H1 (cell line): ENCODE measurements around the gene KANSL1. TPM values are rescaled to one million over a fixed set of nuclear protein-coding genes. Genes with fewer than 3 reads are reported as not detected.

Source experiments
- CTCF ChIA-PET: fragments of 300-600 bp; sonication (Branson Sonifier 250); formaldehyde crosslinking; loops from one replicate; lab custom pipeline; 2021; ENCODE audit not compliant: partially characterized antibody; lab: Charles Lee
- POLR2A ChIA-PET: fragments of 300-600 bp; sonication (Branson Sonifier 250); formaldehyde crosslinking; loops from one replicate; lab custom pipeline; 2021; ENCODE audit warnings: inconsistent platforms; ENCODE audit not compliant: partially characterized antibody; lab: Charles Lee
- DNase-seq, 2 experiments: peaks; one replicate each; pipeline versions ENCODE4 v3.0.0 to v3.0.0-alpha.2; 2010 to 2022; ENCODE audit warnings: low spot score in 2 of 2, low read depth in 1 of 2, mixed read lengths in 1 of 2
- FAIRE-seq: peaks from 2 replicates; lab custom pipeline; 2011; peaks lifted over from hg19 to GRCh38; lab: Jason Lieb, UNC
- H2AFZ ChIP-seq: 2 replicates; pipeline ENCODE4 v1.8.1; 2012; ENCODE audit warnings: low read length, inconsistent platforms
- H2AK5ac ChIP-seq: 2 replicates; pipeline ENCODE4 v1.6.1; 2013; ENCODE audit warnings: low read depth, low read length
- H2BK120ac ChIP-seq: replicated peaks from 2 replicates; pipeline ENCODE3; 2013; ENCODE audit warnings: low read depth, low read length, inconsistent platforms
- H2BK12ac ChIP-seq: 2 replicates; pipeline ENCODE4 v1.6.1; 2013; ENCODE audit warnings: low read depth, low read length
- H2BK15ac ChIP-seq: 2 replicates; pipeline ENCODE4 v1.6.1; 2013; ENCODE audit warnings: low read length
- H2BK20ac ChIP-seq: 2 replicates; pipeline ENCODE4 v1.6.1; 2013; ENCODE audit warnings: low read length
- H2BK5ac ChIP-seq: 2 replicates; pipeline ENCODE4 v1.6.1; 2013; ENCODE audit warnings: low read depth, low read length
- H3K14ac ChIP-seq: 2 replicates; pipeline ENCODE4 v1.6.1; 2013; ENCODE audit warnings: inconsistent platforms; ENCODE audit not compliant: insufficient read length
- H3K18ac ChIP-seq: 2 replicates; pipeline ENCODE4 v1.6.1; 2013; ENCODE audit warnings: low read length; ENCODE audit errors: extremely low read depth
- H3K23ac ChIP-seq: 2 replicates; pipeline ENCODE4 v1.6.1; 2013; ENCODE audit warnings: inconsistent platforms; ENCODE audit not compliant: insufficient read length
- H3K23me2 ChIP-seq: 2 replicates; pipeline ENCODE4 v1.6.1; 2013; ENCODE audit warnings: low read depth, low read length
- H3K27ac ChIP-seq: 2 replicates; pipeline ENCODE4 v1.6.1; 2011; ENCODE audit warnings: low read depth, low read length, inconsistent platforms
- H3K27me3 ChIP-seq, 4 experiments: replicated peaks in 1 of 4; 1 replicate in 1 of 4; 2 replicates in 3 of 4; pipeline versions ENCODE4 v1.6.1 to v1.8.1; 2011 to 2013; ENCODE audit warnings: low read length in 3 of 4, mild to moderate bottlenecking in 3 of 4, inconsistent platforms in 2 of 4, mixed read lengths in 2 of 4, moderate library complexity in 1 of 4; ENCODE audit not compliant: control insufficient read depth in 3 of 4, insufficient read depth in 3 of 4; ENCODE audit errors: extremely low read depth in 1 of 4
- H3K36me3 ChIP-seq, 4 experiments: 2 replicates each; pipeline versions ENCODE4 v1.6.1 to v1.8.1; 2011 to 2013; ENCODE audit warnings: mild to moderate bottlenecking in 4 of 4, low read length in 3 of 4, moderate library complexity in 2 of 4, control low read depth in 1 of 4, inconsistent platforms in 1 of 4; ENCODE audit not compliant: insufficient read depth in 4 of 4, control insufficient read depth in 2 of 4
- H3K4ac ChIP-seq: replicated peaks from 2 replicates; pipeline ENCODE3; 2013; ENCODE audit warnings: low read length, low read depth, mixed read lengths, inconsistent platforms; ENCODE audit not compliant: insufficient read length
- H3K4me1 ChIP-seq, 4 experiments: replicated peaks in 1 of 4; 1 replicate in 1 of 4; 2 replicates in 3 of 4; pipeline versions ENCODE4 v1.6.1 to v1.8.1; 2011 to 2013; ENCODE audit warnings: low read length in 3 of 4, inconsistent platforms in 2 of 4, mixed read lengths in 1 of 4; ENCODE audit not compliant: insufficient read depth in 4 of 4, control insufficient read depth in 3 of 4
- H3K4me2 ChIP-seq, 2 experiments: 2 replicates each; pipeline versions ENCODE4 v1.6.1 to v1.8.1; 2011 to 2013; ENCODE audit warnings: low read depth in 2 of 2, low read length in 2 of 2, control low read depth in 1 of 2, inconsistent platforms in 1 of 2, mild to moderate bottlenecking in 1 of 2; ENCODE audit not compliant: insufficient read depth in 1 of 2
- H3K4me3 ChIP-seq, 4 experiments: fragments of 200-600, 300-600 bp in 1 of 4; sonication (generic), shearing (Covaris generic), sonication (Bioruptor Twin) in 1 of 4; 2 replicates each; pipeline versions ENCODE4 v1.5.1 to v1.8.1; 2011 to 2016; ENCODE audit warnings: low read length in 4 of 4, low read depth in 3 of 4, control low read depth in 2 of 4, inconsistent platforms in 2 of 4, mild to moderate bottlenecking in 2 of 4, mixed read lengths in 1 of 4, moderate library complexity in 1 of 4; ENCODE audit not compliant: insufficient read depth in 2 of 4; ENCODE audit errors: extremely low read depth in 1 of 4
- H3K56ac ChIP-seq: replicated peaks from 2 replicates; pipeline ENCODE3; 2013; ENCODE audit warnings: low read depth, mild to moderate bottlenecking, mixed read lengths, low read length, inconsistent platforms; ENCODE audit not compliant: insufficient read length
- H3K79me1 ChIP-seq: 2 replicates; pipeline ENCODE4 v1.6.1; 2013; ENCODE audit warnings: low read depth, low read length, control low read depth
- H3K79me2 ChIP-seq, 2 experiments: 2 replicates each; pipeline versions ENCODE4 v1.6.1 to v1.8.1; 2012 to 2013; ENCODE audit warnings: low read length in 2 of 2, mild to moderate bottlenecking in 2 of 2, inconsistent platforms in 1 of 2; ENCODE audit not compliant: insufficient read depth in 2 of 2, control insufficient read depth in 1 of 2
- H3K9ac ChIP-seq, 4 experiments: replicated peaks in 1 of 4; 1 replicate in 1 of 4; 2 replicates in 3 of 4; pipeline versions ENCODE4 v1.6.1 to v1.8.1; 2011 to 2013; ENCODE audit warnings: low read depth in 3 of 4, low read length in 3 of 4, control low read depth in 2 of 4, mild to moderate bottlenecking in 2 of 4, moderate library complexity in 2 of 4, inconsistent platforms in 1 of 4; ENCODE audit errors: extremely low read depth in 1 of 4
- H3K9me3 ChIP-seq, 2 experiments: 2 replicates each; pipeline versions ENCODE4 v1.6.1 to v1.8.1; 2012 to 2013; ENCODE audit warnings: mild to moderate bottlenecking in 2 of 2, moderate library complexity in 2 of 2, control low read depth in 1 of 2, inconsistent platforms in 1 of 2, low read depth in 1 of 2, low read length in 1 of 2, mixed read lengths in 1 of 2; ENCODE audit not compliant: insufficient read depth in 2 of 2
- H4K20me1 ChIP-seq, 2 experiments: replicated peaks in 1 of 2; 2 replicates each; pipeline versions ENCODE3 to v1.8.1; 2011 to 2013; ENCODE audit warnings: inconsistent platforms in 2 of 2, low read length in 2 of 2, mild to moderate bottlenecking in 1 of 2; ENCODE audit not compliant: insufficient read depth in 2 of 2, control insufficient read depth in 1 of 2
- H4K5ac ChIP-seq: 2 replicates; pipeline ENCODE4 v1.6.1; 2013; ENCODE audit warnings: low read length, low read depth, mixed read lengths, inconsistent platforms; ENCODE audit not compliant: insufficient read length
- H4K8ac ChIP-seq: 2 replicates; pipeline ENCODE4 v1.8.0; 2013; ENCODE audit warnings: mild to moderate bottlenecking, moderate library complexity, low read length, inconsistent platforms; ENCODE audit not compliant: insufficient read depth; ENCODE audit errors: extremely low read depth
- H4K91ac ChIP-seq: replicated peaks from 2 replicates; pipeline ENCODE3; 2013; ENCODE audit warnings: low read length, mixed read lengths, inconsistent platforms; ENCODE audit not compliant: insufficient read length
- BACH1 ChIP-seq: IDR thresholded peaks from 2 replicates; pipeline ENCODE4 v1.6.1; 2012; ENCODE audit warnings: low read length, improper control_type of control experiment
- BRCA1 ChIP-seq: IDR thresholded peaks from 2 replicates; pipeline ENCODE4 v1.6.1; 2012; ENCODE audit warnings: low read depth, low read length, improper control_type of control experiment
- CBX8 ChIP-seq: fragments of 300-800, 300-1000 bp; sonication (generic); IDR thresholded peaks from 2 replicates; pipeline ENCODE4 v1.7.1; 2016; ENCODE audit warnings: low read depth, low read length, borderline replicate concordance
- EP300 ChIP-seq, 2 experiments: IDR thresholded peaks; 1 replicate in 1 of 2; 2 replicates in 1 of 2; pipeline ENCODE4 v1.6.1; 2011 to 2012; ENCODE audit warnings: low read depth in 2 of 2, low read length in 2 of 2, mild to moderate bottlenecking in 2 of 2, borderline replicate concordance in 1 of 2, inconsistent platforms in 1 of 2, moderate library complexity in 1 of 2
- FOSL1 ChIP-seq: IDR thresholded peaks from 2 replicates; pipeline ENCODE4 v1.6.1; 2011; ENCODE audit warnings: mild to moderate bottlenecking, low read depth, low read length, moderate library complexity; ENCODE audit not compliant: insufficient read depth
- KDM5A ChIP-seq: fragments of 200-600 bp; IDR thresholded peaks from 2 replicates; pipeline ENCODE4 v1.7.1; 2012; ENCODE audit warnings: mild to moderate bottlenecking, low read length, inconsistent platforms, mixed read lengths
- RXRA ChIP-seq: IDR thresholded peaks from 2 replicates; pipeline ENCODE4 v1.6.1; 2011; ENCODE audit warnings: low read depth, mild to moderate bottlenecking, low read length, moderate library complexity; ENCODE audit not compliant: insufficient read depth
- TAF7 ChIP-seq: optimal IDR thresholded peaks from 2 replicates; pipeline ENCODE3; 2011; ENCODE audit warnings: low read depth, mild to moderate bottlenecking, inconsistent platforms, low read length, moderate library complexity, borderline replicate concordance
- WGBS, 2 experiments: shearing (Covaris generic) in 1 of 2; methylation state at CpG; one replicate each; pipeline versions ENCODE4 v1.1.6 to v1.1.7; 2013 to 2015; ENCODE audit warnings: low lambda C conversion rate in 2 of 2, mixed read lengths in 2 of 2, inconsistent platforms in 1 of 2, low coverage in 1 of 2, missing lambda C conversion rate in 1 of 2; ENCODE audit not compliant: insufficient replicate concordance in 2 of 2, insufficient coverage in 1 of 2, insufficient read length in 1 of 2; ENCODE audit errors: extremely low coverage in 1 of 2, missing lambda C conversion rate in 1 of 2; 5-methylcytosine and 5-hydroxymethylcytosine counted together
- polyA plus RNA-seq, 7 experiments: library from polyadenylated mRNA; depleted of rRNA in 3 of 7; stranded (reverse) in 5 of 7; unstranded in 2 of 7; fragments of >200 nt in 5 of 7; fragments of 200-250 nt in 2 of 7; gene quantifications; 1 replicate in 5 of 7; 2 replicates in 1 of 7; 4 replicates in 1 of 7; pipeline versions ENCODE4 v1.2.1 to v1.2.3, GENCODE V29; 2011 to 2013; ENCODE audit warnings: missing spikeins in 2 of 7, mixed read lengths in 2 of 7
- total RNA-seq: library from RNA; stranded (reverse); fragmentation: NEBNext Ultra II Directional; extraction: Animal tissue kit (Norgen Biotek cat#: 25700); gene quantifications from 2 replicates; pipeline ENCODE4 v1.2.1, GENCODE V29; 2021
- TF ChIP-seq, protein P1 (sequence below): IDR thresholded peaks from 2 replicates; pipeline ENCODE4 v1.6.1; 2012; ENCODE audit warnings: low read length, inconsistent platforms

KANSL1 gene
- total and polyA plus RNA-seq, 2 of the 8 experiments (the other 6 are each of a cell fraction or from before 2014, with no cell fraction given) = 34.0 to 128 TPM

DNA sequence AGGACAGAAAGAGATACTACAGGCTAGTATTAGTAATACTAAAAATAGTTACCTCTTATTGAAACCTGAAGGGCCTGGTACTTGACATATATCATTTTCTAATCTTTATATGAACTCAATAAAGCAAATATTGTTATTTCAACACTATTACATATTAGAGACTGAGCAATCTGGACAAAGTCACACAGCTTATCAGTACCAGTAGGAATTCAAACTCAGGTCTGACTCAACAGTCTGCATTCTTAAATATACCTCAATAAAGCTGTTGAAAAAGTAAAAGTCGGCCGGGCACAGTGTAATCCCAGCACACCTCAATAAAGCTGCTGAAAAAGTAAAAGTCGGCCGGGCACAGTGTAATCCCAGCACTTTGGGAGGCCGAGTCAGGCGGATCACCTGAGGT, 67.4 kb downstream of the KANSL1 start:
- no peak for DNase-seq
- Histone ChIP-seq H3K18ac (no peak overlapping the region), H3K4me3 (no peak overlapping the region), H4K91ac (no peak overlapping the region), H3K79me2 (peaks cover 74 to 99% of the 10 kb centered on the region in 2 experiments), H4K8ac (no peak overlapping the region), H2BK120ac (no peak overlapping the region), H4K5ac (no peak overlapping the region), H3K79me1 (peaks cover 11% of the 10 kb centered on the region; the same call in 1 of the 2 replicates), H2BK12ac (no peak overlapping the region), H2AFZ (no peak overlapping the region), H3K56ac (no peak overlapping the region), H3K9me3 (no peaks in the 10 kb centered on the region), H4K20me1 (peaks cover 47 to 73% of the 10 kb centered on the region in 2 experiments), H3K27ac (no peak overlapping the region), H2AK5ac (no peak overlapping the region), H3K27me3 (no peaks in the 10 kb centered on the region), H3K23me2 (no peaks in the 10 kb centered on the region), H3K9ac (no peak overlapping the region), H3K23ac (no peak overlapping the region), H3K36me3 (peaks cover 0 to 3% (median 0%) of the 10 kb centered on the region in 4 experiments; a peak in 1 of 8 replicates), H3K4ac (no peak overlapping the region), H3K14ac (no peak overlapping the region), H2BK5ac (no peak overlapping the region), H2BK20ac (no peak overlapping the region), H2BK15ac (no peak overlapping the region), H3K4me1 (peaks cover 2 to 15% (median 8%) of the 10 kb centered on the region in 4 experiments; a peak in 4 of 7 replicates), H3K4me2 (no peak overlapping the region)
- CTCF ChIA-PET = interaction anchor here (1.5 to 1.7 kb wide), 3 partner anchors 9 to 16 kb away, joined by 4 to 5 read pairs (median 5); no protein-coding TSS in a partner anchor
- 98% methylated on average over 6 of the region's 6 CpGs; no CpG with 5 or more reads in 1 of the 2 experiments for WGBS, 2 experiments
- POLR2A ChIA-PET = interaction anchor here (0.9 to 1.1 kb wide), 2 partner anchors 16 to 66 kb away, joined by 3 to 5 read pairs; no protein-coding TSS in a partner anchor
- FAIRE-seq = no peak
- TF ChIP-seq KDM5A (no peak), BACH1 (no peak), RXRA (no peak), BRCA1 (no peak), FOSL1 (no peak), CBX8 (no peak), EP300 (IDR thresholded peaks at IDR 0.05; ENCODE audit: borderline replicate concordance in 1 of 2, low read depth in 2 of 2, low read length in 2 of 2) (no peak), TAF7 (no peak)
- TF ChIP-seq, protein P1, sequence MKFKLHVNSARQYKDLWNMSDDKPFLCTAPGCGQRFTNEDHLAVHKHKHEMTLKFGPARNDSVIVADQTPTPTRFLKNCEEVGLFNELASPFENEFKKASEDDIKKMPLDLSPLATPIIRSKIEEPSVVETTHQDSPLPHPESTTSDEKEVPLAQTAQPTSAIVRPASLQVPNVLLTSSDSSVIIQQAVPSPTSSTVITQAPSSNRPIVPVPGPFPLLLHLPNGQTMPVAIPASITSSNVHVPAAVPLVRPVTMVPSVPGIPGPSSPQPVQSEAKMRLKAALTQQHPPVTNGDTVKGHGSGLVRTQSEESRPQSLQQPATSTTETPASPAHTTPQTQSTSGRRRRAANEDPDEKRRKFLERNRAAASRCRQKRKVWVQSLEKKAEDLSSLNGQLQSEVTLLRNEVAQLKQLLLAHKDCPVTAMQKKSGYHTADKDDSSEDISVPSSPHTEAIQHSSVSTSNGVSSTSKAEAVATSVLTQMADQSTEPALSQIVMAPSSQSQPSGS = no peak
